ENCODE results near the gene RHOBTB3.
"Not testable (repeated sequence)": the region's sequence is repeated elsewhere in the genome, so short reads cannot be mapped to it uniquely, and the experiment has no call there.

The RHOBTB3 gene

GRCh38 chr5:95730730-95731570 is at the start of gene RHOBTB3:
RHOBTB3 (plus strand) TSS chr5:95731336; CDS start chr5:95731683, 347 bp downstream.
- DNase-seq, result peak; percentile 13 to 32

- DNase-seq, result no peak
Measured at GRCh38 chr5:95682891-95683290, 48.2 kb upstream of the RHOBTB3 start, which contains the start of gene SPATA9. SPATA9 (minus strand) TSS chr5:95682991; CDS start chr5:95682854, 137 bp downstream.

- no peak for DNase-seq
Measured at GRCh38 chr5:95684361-95684760, 46.8 kb upstream of the RHOBTB3 start.

- DNase-seq, result no peak
Measured at GRCh38 chr5:95686651-95687050, 44.5 kb upstream of the RHOBTB3 start.

GRCh38 chr5:95689680-95690079 is 41.5 kb upstream of the RHOBTB3 start:
- DNase-seq, result no peak

- DNase-seq, result no peak
Measured at GRCh38 chr5:95690333-95690732, 40.8 kb upstream of the RHOBTB3 start.

- DNase-seq, result no peak
Measured at GRCh38 chr5:95697781-95698681, 33.1 kb upstream of the RHOBTB3 start.

- no peak for DNase-seq
Measured at GRCh38 chr5:95699337-95699736, 31.8 kb upstream of the RHOBTB3 start.

- no peak for DNase-seq
Measured at GRCh38 chr5:95701074-95701473, 30.1 kb upstream of the RHOBTB3 start.

GRCh38 chr5:95704150-95704549 is 27.0 kb upstream of the RHOBTB3 start:
- no peak for DNase-seq

- not testable (repeated sequence) for DNase-seq
Measured at GRCh38 chr5:95706196-95706595, 24.9 kb upstream of the RHOBTB3 start.

- DNase-seq, result no peak
Measured at GRCh38 chr5:95707055-95707454, 24.1 kb upstream of the RHOBTB3 start.

GRCh38 chr5:95707534-95708188 is 23.5 kb upstream of the RHOBTB3 start:
- not testable (repeated sequence) for DNase-seq

- no peak for DNase-seq
Measured at GRCh38 chr5:95708876-95709275, 22.3 kb upstream of the RHOBTB3 start.

GRCh38 chr5:95709967-95710650 is 21.0 kb upstream of the RHOBTB3 start:
- DNase-seq, result no peak

GRCh38 chr5:95710651-95711500 is 20.3 kb upstream of the RHOBTB3 start:
- not testable (repeated sequence) for DNase-seq

GRCh38 chr5:95711501-95712346 is 19.4 kb upstream of the RHOBTB3 start:
- DNase-seq, result no peak

- DNase-seq, result peak; percentile 34 to 35
Measured at GRCh38 chr5:95712347-95712958, 18.7 kb upstream of the RHOBTB3 start.

- not testable (repeated sequence) for DNase-seq
Measured at GRCh38 chr5:95713246-95713645, 17.9 kb upstream of the RHOBTB3 start.

Measured in stimulated activated CD4-positive, alpha-beta T cell treated with anti-CD3 and anti-CD28 coated beads, Interleukin-2, amount 100 ng/mL, for 48 hours (primary cell).